OCI-LY3 (cell line): Measurements from ENCODE around the gene ASTN2.

Experiments
- H2AFZ ChIP-seq: fragments of 200-600, 300-600 bp; shearing (Covaris generic); 2 replicates; pipeline ENCODE4 v1.6.0; 2014; ENCODE audit warnings: antibody characterized with exemption, low read depth, low read length
- H3K27ac ChIP-seq: fragments of 200-600, 300-600 bp; sonication (generic); 2 replicates; pipeline ENCODE4 v1.5.1; 2014; ENCODE audit warnings: mild to moderate bottlenecking, low read length, moderate library complexity, mixed read lengths
- H3K27me3 ChIP-seq: fragments of 200-600, 300-600 bp; sonication (generic); 2 replicates; pipeline ENCODE4 v1.6.1; 2014; ENCODE audit warnings: low read depth, low read length, mixed read lengths
- H3K36me3 ChIP-seq: fragments of 200-600, 300-600 bp; sonication (generic); replicated peaks from 2 replicates; pipeline ENCODE3; 2014; ENCODE audit warnings: low read depth, low read length, mixed read lengths
- H3K4me1 ChIP-seq: fragments of 300-600, 200-600 bp; sonication (generic); 2 replicates; pipeline ENCODE4 v1.6.1; 2014; ENCODE audit warnings: low read length, mixed read lengths
- H3K4me2 ChIP-seq: fragments of 200-600, 300-600 bp; sonication (generic); 2 replicates; pipeline ENCODE4 v1.6.1; 2014; ENCODE audit warnings: low read length, mixed read lengths
- H3K4me3 ChIP-seq: fragments of 300-600, 200-600 bp; sonication (generic); 2 replicates; pipeline ENCODE4 v1.5.1; 2014; ENCODE audit warnings: antibody characterized with exemption, mild to moderate bottlenecking, low read length, moderate library complexity
- H3K79me2 ChIP-seq: fragments of 300-600, 200-600 bp; shearing (Covaris generic); 2 replicates; pipeline ENCODE4 v1.6.1; 2014; ENCODE audit warnings: mild to moderate bottlenecking, low read length, mixed read lengths
- H3K9ac ChIP-seq: fragments of 300-600, 200-600 bp; shearing (Covaris generic); 2 replicates; pipeline ENCODE4 v1.6.0; 2014; ENCODE audit warnings: mild to moderate bottlenecking, low read length, moderate library complexity
- H3K9me3 ChIP-seq: fragments of 200-600, 300-600 bp; shearing (Covaris generic); 2 replicates; pipeline ENCODE4 v1.6.1; 2014; ENCODE audit warnings: low read length, mixed read lengths; ENCODE audit not compliant: insufficient read depth
- H4K20me1 ChIP-seq: fragments of 200-600, 300-600 bp; sonication (generic); 2 replicates; pipeline ENCODE4 v1.6.1; 2016; ENCODE audit warnings: low read length, mixed read lengths; ENCODE audit not compliant: insufficient read depth
- EZH2phosphoT487 ChIP-seq: fragments of 200-600 bp; shearing (Covaris generic); IDR thresholded peaks from 2 replicates; pipeline ENCODE4 v1.6.1; 2018; ENCODE audit warnings: antibody characterized with exemption, mixed run types, low read depth
- TF ChIP-seq, protein P1 (sequence below): fragments of 200-600, 300-600 bp; sonication (generic); IDR thresholded peaks from 2 replicates; pipeline ENCODE4 v1.5.1; 2014; ENCODE audit warnings: antibody characterized with exemption, low read length, low read depth

ASTN2 gene

GRCh38 chr9:117250610-117251215, 164.1 kb downstream of the ASTN2 start:
- Histone ChIP-seq H3K27me3 (0 out of 2 replicates have a peak, but pooled peaks cover 11% of the 10 kb centered on the region), H4K20me1 (no peaks in the 10 kb centered on the region), H3K9me3 (no peaks in the 10 kb centered on the region), H3K4me1 (no peaks in the 10 kb centered on the region), H3K36me3 (no peaks in the 10 kb centered on the region), H3K4me3 (no peak overlapping the region), H3K79me2 (no peaks in the 10 kb centered on the region), H3K27ac (no peak overlapping the region), H3K4me2 (no peak overlapping the region), H3K9ac (no peak overlapping the region), H2AFZ (no peak overlapping the region)
- TF ChIP-seq, protein P1, sequence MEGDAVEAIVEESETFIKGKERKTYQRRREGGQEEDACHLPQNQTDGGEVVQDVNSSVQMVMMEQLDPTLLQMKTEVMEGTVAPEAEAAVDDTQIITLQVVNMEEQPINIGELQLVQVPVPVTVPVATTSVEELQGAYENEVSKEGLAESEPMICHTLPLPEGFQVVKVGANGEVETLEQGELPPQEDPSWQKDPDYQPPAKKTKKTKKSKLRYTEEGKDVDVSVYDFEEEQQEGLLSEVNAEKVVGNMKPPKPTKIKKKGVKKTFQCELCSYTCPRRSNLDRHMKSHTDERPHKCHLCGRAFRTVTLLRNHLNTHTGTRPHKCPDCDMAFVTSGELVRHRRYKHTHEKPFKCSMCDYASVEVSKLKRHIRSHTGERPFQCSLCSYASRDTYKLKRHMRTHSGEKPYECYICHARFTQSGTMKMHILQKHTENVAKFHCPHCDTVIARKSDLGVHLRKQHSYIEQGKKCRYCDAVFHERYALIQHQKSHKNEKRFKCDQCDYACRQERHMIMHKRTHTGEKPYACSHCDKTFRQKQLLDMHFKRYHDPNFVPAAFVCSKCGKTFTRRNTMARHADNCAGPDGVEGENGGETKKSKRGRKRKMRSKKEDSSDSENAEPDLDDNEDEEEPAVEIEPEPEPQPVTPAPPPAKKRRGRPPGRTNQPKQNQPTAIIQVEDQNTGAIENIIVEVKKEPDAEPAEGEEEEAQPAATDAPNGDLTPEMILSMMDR, result no peak
- no peak for TF ChIP-seq EZH2phosphoT487

DNA sequence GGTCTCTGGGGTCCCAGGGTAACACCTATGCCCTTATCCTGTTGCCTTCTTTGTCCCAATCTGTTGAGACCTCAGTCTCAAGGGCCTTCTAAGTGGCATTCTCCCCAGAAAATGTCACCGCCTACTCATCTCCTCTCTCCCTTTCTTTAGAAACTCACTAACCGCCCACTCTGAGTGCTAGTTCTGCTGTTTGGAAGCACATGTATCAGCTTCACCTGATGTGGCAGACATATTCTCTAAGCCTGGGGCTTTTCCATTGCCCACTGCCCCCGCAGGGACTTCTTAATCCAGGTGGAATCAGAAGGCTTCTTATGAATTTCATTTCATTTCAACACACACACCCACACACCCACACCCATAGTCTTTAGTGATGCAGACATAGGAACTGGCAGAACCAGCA, 165.1 kb downstream of the ASTN2 start:
- no peak overlapping the region for H3K4me2 ChIP-seq
- TF ChIP-seq EZH2phosphoT487, result no peak
- TF ChIP-seq, protein P1, result no peak
- H3K79me2 ChIP-seq, result no peaks in the 10 kb centered on the region
- no peaks in the 10 kb centered on the region for H4K20me1 ChIP-seq
- H3K9me3 ChIP-seq, result no peaks in the 10 kb centered on the region
- H2AFZ ChIP-seq, result no peak overlapping the region
- no peaks in the 10 kb centered on the region for H3K4me1 ChIP-seq
- no peaks in the 10 kb centered on the region for H3K36me3 ChIP-seq
- H3K27ac ChIP-seq, result no peak overlapping the region
- H3K27me3 ChIP-seq, result 0 out of 2 replicates have a peak, but pooled peaks cover 5% of the 10 kb centered on the region
- no peak overlapping the region for H3K9ac ChIP-seq
- no peak overlapping the region for H3K4me3 ChIP-seq

GRCh38 chr9:117247266-117247665, 167.6 kb downstream of the ASTN2 start:
- Histone ChIP-seq H3K4me3 (no peak overlapping the region), H3K9ac (no peak overlapping the region)
- no peak for TF ChIP-seq EZH2phosphoT487
- TF ChIP-seq, protein P1, result peak; percentile 39

DNA sequence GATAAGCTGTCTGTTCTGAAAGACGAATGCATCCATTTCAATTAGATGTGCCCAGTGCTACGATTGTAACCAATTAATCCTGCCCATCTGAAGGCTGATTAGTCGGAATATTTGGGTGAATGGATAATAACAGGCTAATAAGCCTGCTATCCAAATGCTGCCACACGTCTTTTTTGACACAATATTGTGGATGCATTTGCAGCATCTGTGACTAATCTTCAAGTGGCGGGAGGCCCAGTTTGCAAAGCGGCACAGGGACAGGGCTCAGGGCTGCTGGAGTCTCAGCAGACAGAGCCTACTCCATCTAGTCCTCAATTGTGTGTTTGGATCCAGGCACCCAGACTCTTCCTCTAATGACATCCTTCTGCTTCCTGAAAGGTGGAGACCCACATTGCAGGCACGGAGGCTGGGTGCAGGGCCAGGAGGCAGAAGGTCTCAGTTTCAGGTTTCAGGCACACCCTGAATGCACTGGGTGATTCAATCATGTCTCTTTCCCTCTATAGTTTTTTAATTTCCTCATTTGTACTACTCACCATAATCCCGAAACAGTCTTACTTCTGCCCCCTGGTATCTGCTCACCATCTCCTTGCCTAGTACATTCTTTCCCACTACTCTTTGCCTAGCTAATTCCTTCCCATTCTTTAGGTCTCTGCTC, 169.6 kb downstream of the ASTN2 start:
- no peaks in the 10 kb centered on the region for H4K20me1 ChIP-seq
- no peaks in the 10 kb centered on the region for H3K4me1 ChIP-seq
- H3K4me2 ChIP-seq, result no peak overlapping the region
- no peaks in the 10 kb centered on the region for H3K9me3 ChIP-seq
- TF ChIP-seq, protein P1, result no peak
- no peak for TF ChIP-seq EZH2phosphoT487
- no peak overlapping the region for H3K4me3 ChIP-seq
- H3K9ac ChIP-seq, result no peak overlapping the region
- H3K36me3 ChIP-seq, result no peaks in the 10 kb centered on the region
- H3K27ac ChIP-seq, result no peak overlapping the region
- no peaks in the 10 kb centered on the region for H3K79me2 ChIP-seq
- H3K27me3 ChIP-seq, result 0 out of 2 replicates have a peak, but pooled peaks cover 5% of the 10 kb centered on the region
- no peak overlapping the region for H2AFZ ChIP-seq

More at GRCh38 chr9:117247266-117247665, 167.6 kb downstream of the ASTN2 start:
- H3K4me2 ChIP-seq, result no peak overlapping the region
- H3K27me3 ChIP-seq, result 0 out of 2 replicates have a peak, but pooled peaks cover 5% of the 10 kb centered on the region
- no peaks in the 10 kb centered on the region for H3K79me2 ChIP-seq
- no peaks in the 10 kb centered on the region for H3K36me3 ChIP-seq
- no peaks in the 10 kb centered on the region for H3K4me1 ChIP-seq
- H3K27ac ChIP-seq, result no peak overlapping the region
- H3K9me3 ChIP-seq, result no peaks in the 10 kb centered on the region
- H2AFZ ChIP-seq, result no peak overlapping the region
- no peaks in the 10 kb centered on the region for H4K20me1 ChIP-seq
